ENCODE results near the gene MLLT1.

Gene MLLT1

DNA sequence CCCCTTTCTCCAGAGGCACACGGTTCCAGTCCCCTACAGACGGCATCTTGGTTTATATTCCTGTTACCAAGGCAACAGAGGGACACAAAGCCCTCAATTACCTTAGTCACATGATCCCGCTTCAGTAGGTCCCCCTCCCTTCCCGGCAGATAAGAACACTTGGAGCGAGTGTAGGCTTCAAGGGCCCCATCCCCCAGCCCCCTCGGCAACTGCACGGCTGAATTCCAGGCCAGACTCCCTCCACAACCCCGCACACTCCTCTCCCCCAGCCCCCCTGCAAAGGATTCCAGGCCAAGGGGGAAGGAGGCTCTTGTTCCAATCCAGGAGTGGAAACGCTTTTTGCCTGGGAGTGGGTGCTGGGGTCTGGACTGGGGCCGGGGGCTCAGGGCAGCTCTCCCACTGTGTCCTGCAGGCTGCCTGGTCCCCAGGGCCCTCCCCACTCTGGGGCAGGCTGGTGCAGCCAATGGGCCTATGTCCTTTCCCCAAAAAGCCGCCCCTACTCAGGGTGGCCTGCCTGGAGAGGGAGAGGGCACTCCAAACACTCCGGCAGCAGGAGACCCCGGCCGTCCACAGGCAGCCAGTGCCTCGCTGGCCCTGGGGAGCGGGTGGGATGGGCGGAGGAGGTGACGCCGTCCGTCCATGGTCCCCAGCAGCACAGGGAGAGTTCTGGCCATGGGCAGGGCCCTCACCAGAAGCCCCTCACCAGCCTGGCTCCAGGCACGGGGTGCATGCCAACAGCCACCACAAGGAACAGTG is 62.6 kb downstream of the MLLT1 start:
- no peak for TF ChIP-seq EZH2phosphoT487 (conservative IDR thresholded peaks at IDR 0.05; ENCODE audit: low read length)
- TF ChIP-seq, protein P1, sequence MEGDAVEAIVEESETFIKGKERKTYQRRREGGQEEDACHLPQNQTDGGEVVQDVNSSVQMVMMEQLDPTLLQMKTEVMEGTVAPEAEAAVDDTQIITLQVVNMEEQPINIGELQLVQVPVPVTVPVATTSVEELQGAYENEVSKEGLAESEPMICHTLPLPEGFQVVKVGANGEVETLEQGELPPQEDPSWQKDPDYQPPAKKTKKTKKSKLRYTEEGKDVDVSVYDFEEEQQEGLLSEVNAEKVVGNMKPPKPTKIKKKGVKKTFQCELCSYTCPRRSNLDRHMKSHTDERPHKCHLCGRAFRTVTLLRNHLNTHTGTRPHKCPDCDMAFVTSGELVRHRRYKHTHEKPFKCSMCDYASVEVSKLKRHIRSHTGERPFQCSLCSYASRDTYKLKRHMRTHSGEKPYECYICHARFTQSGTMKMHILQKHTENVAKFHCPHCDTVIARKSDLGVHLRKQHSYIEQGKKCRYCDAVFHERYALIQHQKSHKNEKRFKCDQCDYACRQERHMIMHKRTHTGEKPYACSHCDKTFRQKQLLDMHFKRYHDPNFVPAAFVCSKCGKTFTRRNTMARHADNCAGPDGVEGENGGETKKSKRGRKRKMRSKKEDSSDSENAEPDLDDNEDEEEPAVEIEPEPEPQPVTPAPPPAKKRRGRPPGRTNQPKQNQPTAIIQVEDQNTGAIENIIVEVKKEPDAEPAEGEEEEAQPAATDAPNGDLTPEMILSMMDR (IDR thresholded peaks at IDR 0.05; ENCODE audit: insufficient read depth, low read length, poor library complexity, severe bottlenecking): no peak
- Histone ChIP-seq H3K27me3 (ENCODE audit: low read length) (no peaks in the 10 kb centered on the region), H3K9ac (ENCODE audit: low read length) (no peak overlapping the region), H3K9me3 (ENCODE audit: insufficient read depth, low read length) (no peaks in the 10 kb centered on the region), H3K4me2 (ENCODE audit: low read depth, low read length, poor library complexity, severe bottlenecking) (no peak overlapping the region), H3K79me2 (ENCODE audit: insufficient read depth, low read length) (no peaks in the 10 kb centered on the region), H4K20me1 (ENCODE audit: low read depth, low read length) (no peaks in the 10 kb centered on the region), H3K27ac (ENCODE audit: low read depth, low read length) (no peak overlapping the region), H3K4me3 (ENCODE audit: insufficient read depth, low read length, poor library complexity, severe bottlenecking) (no peak overlapping the region), H3F3A (ENCODE audit: insufficient read depth) (no peaks in the 10 kb centered on the region), H3K36me3 (ENCODE audit: low read length) (no peaks in the 10 kb centered on the region), H2AFZ (ENCODE audit: low read depth, low read length, severe bottlenecking) (no peak overlapping the region), H3K9me2 (replicated peaks; ENCODE audit: insufficient read depth, low read length) (no peaks in the 10 kb centered on the region)

DNA sequence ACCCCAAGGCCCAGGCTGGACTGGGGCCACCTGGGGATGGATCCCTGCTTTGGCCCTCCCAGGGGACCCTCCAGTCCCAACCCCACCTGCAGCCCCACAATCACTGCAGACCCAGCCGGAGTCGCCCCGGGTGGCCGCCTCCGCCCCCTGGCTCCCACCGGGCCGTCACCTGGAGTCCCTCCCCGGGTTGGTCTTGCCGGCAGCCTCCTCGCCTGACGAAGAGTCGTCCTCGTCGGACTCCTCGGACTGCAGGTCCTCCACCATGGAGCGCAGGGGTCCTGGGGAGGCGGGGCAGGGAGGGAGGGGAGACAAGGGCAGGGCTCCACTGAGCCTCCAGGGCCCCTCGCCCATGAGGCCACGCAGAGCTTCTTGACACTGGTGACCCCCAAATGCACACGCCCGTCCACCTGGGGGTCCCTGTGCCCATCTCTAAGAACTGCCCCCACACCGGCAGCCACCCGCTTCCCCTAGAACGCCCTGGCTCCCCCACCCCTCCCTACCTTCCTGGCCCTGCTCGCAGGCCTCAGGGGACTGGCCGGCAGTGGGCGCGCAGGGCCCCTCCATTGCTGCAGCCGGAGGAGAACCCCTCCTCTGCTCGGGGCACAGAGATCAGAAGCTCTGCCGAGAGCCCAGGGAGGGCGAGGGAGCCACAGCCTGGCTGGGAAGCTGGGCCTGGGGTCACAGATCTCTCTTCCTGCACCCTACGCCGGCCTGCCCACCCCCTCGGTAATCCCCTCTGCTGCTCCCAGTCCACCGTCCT is 63.4 kb downstream of the MLLT1 start:
- H2AFZ ChIP-seq (ENCODE audit: low read depth, low read length, severe bottlenecking): no peak overlapping the region
- TF ChIP-seq EZH2phosphoT487 (conservative IDR thresholded peaks at IDR 0.05; ENCODE audit: low read length): no peak
- TF ChIP-seq, protein P1 (IDR thresholded peaks at IDR 0.05; ENCODE audit: insufficient read depth, low read length, poor library complexity, severe bottlenecking): no peak
- no peaks in the 10 kb centered on the region for H4K20me1 ChIP-seq (ENCODE audit: low read depth, low read length)
- H3K4me3 ChIP-seq (ENCODE audit: insufficient read depth, low read length, poor library complexity, severe bottlenecking): no peak overlapping the region
- H3K9me3 ChIP-seq (ENCODE audit: insufficient read depth, low read length): no peaks in the 10 kb centered on the region
- no peaks in the 10 kb centered on the region for H3F3A ChIP-seq (ENCODE audit: insufficient read depth)
- H3K9me2 ChIP-seq (replicated peaks; ENCODE audit: insufficient read depth, low read length): no peaks in the 10 kb centered on the region
- H3K36me3 ChIP-seq (ENCODE audit: low read length): no peaks in the 10 kb centered on the region
- no peak overlapping the region for H3K27ac ChIP-seq (ENCODE audit: low read depth, low read length)
- H3K9ac ChIP-seq (ENCODE audit: low read length): no peak overlapping the region
- no peaks in the 10 kb centered on the region for H3K27me3 ChIP-seq (ENCODE audit: low read length)
- H3K79me2 ChIP-seq (ENCODE audit: insufficient read depth, low read length): no peaks in the 10 kb centered on the region
- no peak overlapping the region for H3K4me2 ChIP-seq (ENCODE audit: low read depth, low read length, poor library complexity, severe bottlenecking)

DNA sequence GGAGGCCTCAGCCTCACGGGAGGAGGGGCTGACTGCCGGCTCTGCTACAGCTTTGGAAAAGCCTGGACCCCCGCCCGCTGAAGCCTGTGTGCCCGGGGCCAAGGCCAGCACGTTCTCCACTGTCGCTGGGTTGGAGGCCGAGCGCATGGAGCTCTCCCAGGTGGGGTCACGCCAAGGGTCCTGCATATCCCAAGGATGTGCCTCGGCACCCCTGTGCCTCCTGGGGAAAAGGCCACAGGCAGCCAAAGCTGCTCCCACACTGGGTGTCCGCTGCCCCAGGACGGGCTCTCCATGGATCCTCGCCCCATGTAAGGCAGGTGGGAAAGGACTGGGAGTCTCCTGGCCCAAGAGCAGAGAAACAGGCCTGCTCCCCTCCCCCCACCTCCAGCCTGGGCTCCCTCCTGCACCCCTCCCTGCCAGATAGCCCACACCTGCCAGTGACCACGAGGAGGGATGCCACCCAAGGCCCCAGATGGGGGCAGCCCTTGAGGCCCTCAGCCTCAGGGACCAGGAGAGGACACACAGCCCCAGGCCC is 64.0 kb downstream of the MLLT1 start:
- H3K9me2 ChIP-seq (replicated peaks; ENCODE audit: insufficient read depth, low read length): no peaks in the 10 kb centered on the region
- no peaks in the 10 kb centered on the region for H4K20me1 ChIP-seq (ENCODE audit: low read depth, low read length)
- H3K9me3 ChIP-seq (ENCODE audit: insufficient read depth, low read length): no peaks in the 10 kb centered on the region
- no peaks in the 10 kb centered on the region for H3K36me3 ChIP-seq (ENCODE audit: low read length)
- TF ChIP-seq EZH2phosphoT487 (conservative IDR thresholded peaks at IDR 0.05; ENCODE audit: low read length): no peak
- TF ChIP-seq, protein P1 (IDR thresholded peaks at IDR 0.05; ENCODE audit: insufficient read depth, low read length, poor library complexity, severe bottlenecking): no peak
- H3K27ac ChIP-seq (ENCODE audit: low read depth, low read length): no peak overlapping the region
- no peak overlapping the region for H3K4me3 ChIP-seq (ENCODE audit: insufficient read depth, low read length, poor library complexity, severe bottlenecking)
- no peak overlapping the region for H3K4me2 ChIP-seq (ENCODE audit: low read depth, low read length, poor library complexity, severe bottlenecking)
- H3F3A ChIP-seq (ENCODE audit: insufficient read depth): no peaks in the 10 kb centered on the region
- no peak overlapping the region for H2AFZ ChIP-seq (ENCODE audit: low read depth, low read length, severe bottlenecking)
- no peak overlapping the region for H3K9ac ChIP-seq (ENCODE audit: low read length)
- no peaks in the 10 kb centered on the region for H3K27me3 ChIP-seq (ENCODE audit: low read length)
- no peaks in the 10 kb centered on the region for H3K79me2 ChIP-seq (ENCODE audit: insufficient read depth, low read length)
